Kidney (tissue), 14 donors: Measurements from ENCODE around the gene AKT3. TPM values are rescaled to one million over a fixed set of nuclear protein-coding genes. Genes with fewer than 3 reads are reported as not detected.

Source experiments
- DNase-seq, 5 donors: peaks; one replicate each; pipeline ENCODE4 v3.0.0-alpha.2; 2013 to 2020
- FAIRE-seq: peaks from 2 replicates; lab custom pipeline; 2012; peaks lifted over from hg19 to GRCh38; lab: Jason Lieb, UNC
- H3K27ac ChIP-seq, 2 donors: one replicate each; pipeline ENCODE4 v1.7.0; 2013; ENCODE audit warnings: low read depth in 2 of 2, low read length in 2 of 2, inconsistent platforms in 1 of 2
- H3K27me3 ChIP-seq: one replicate; pipeline ENCODE4 v1.7.1; 2013; ENCODE audit warnings: low read length, inconsistent platforms; ENCODE audit not compliant: control insufficient read depth, insufficient read depth
- H3K36me3 ChIP-seq, 3 donors: one replicate each; pipeline versions ENCODE4 v1.7.0 to v1.7.1; 2013; ENCODE audit warnings: low read length in 3 of 3, control low read depth in 1 of 3, inconsistent platforms in 1 of 3; ENCODE audit not compliant: insufficient read depth in 3 of 3, control insufficient read depth in 2 of 3
- H3K4me1 ChIP-seq, 3 donors: one replicate each; pipeline versions ENCODE4 v1.7.0 to v1.7.1; 2013; ENCODE audit warnings: low read length in 3 of 3, inconsistent platforms in 1 of 3, low read depth in 1 of 3; ENCODE audit not compliant: control insufficient read depth in 2 of 3, insufficient read depth in 2 of 3
- H3K4me3 ChIP-seq, 3 donors: one replicate each; pipeline versions ENCODE4 v1.7.0 to v1.8.1; 2013; ENCODE audit warnings: low read length in 3 of 3, control low read depth in 1 of 3, inconsistent platforms in 1 of 3
- H3K9ac ChIP-seq, 3 donors: one replicate each; pipeline versions ENCODE4 v1.7.0 to v1.7.1; 2013; ENCODE audit warnings: low read length in 3 of 3, control low read depth in 1 of 3, inconsistent platforms in 1 of 3
- H3K9me3 ChIP-seq, 3 donors: one replicate each; pipeline versions ENCODE4 v1.7.0 to v1.7.1; 2013; ENCODE audit warnings: low read length in 3 of 3, control low read depth in 1 of 3, inconsistent platforms in 1 of 3; ENCODE audit not compliant: control insufficient read depth in 2 of 3, insufficient read depth in 1 of 3
- intact Hi-C: fragments of 100-400 bp; cut with DNase I; formaldehyde crosslinking; loops from one replicate; pipeline ENCODE4 v1.11.1; 2022
- polyA plus RNA-seq: library from polyadenylated mRNA; stranded (reverse); fragments of 350-450 nt; fragmentation: Illumina TruSeq; extraction: RNeasy Lipid Tissue Mini Kit (QIAGEN cat#74804); gene quantifications from one replicate; pipeline ENCODE4 v1.2.3, GENCODE V29; 2014; ENCODE audit warnings: low read depth, low replicate concordance; ENCODE audit not compliant: insufficient read depth
- total RNA-seq: library from RNA; stranded (reverse); fragmentation: NEBNext Ultra II Directional; extraction: Animal tissue kit (Norgen Biotek cat#: 25700); gene quantifications from one replicate; pipeline ENCODE4 v1.2.1, GENCODE V29; 2021
- TF ChIP-seq, protein P1 (sequence below): IDR thresholded peaks from 3 replicates; pipeline ENCODE4 v1.5.1; 2012; ENCODE audit warnings: mild to moderate bottlenecking, moderate library complexity, borderline replicate concordance; ENCODE audit not compliant: insufficient read depth; ENCODE audit errors: extremely low read depth
- donor health status: control.
- donor health status: control.
- donor health status: control.
- donor health status: control.
- donor health status: control.
- donor health status: DM: yes; HTN: yes; CAD: no.
- donor health status: Normal renal cell carcinoma (clear cell type).

Gene AKT3
- total and polyA plus RNA-seq, 2 donors from 2014 or later = 9.5 to 81.6 TPM

GRCh38 chr1:243756529-243756928 is 93.5 kb downstream of the AKT3 start:
- H3K4me3 ChIP-seq = no peak overlapping the region
- no peak for FAIRE-seq
- no peak overlapping the region for H3K9ac ChIP-seq
- H3K4me1 ChIP-seq = peaks cover 0 to 5% (median 2%) of the 10 kb centered on the region in 3 donors
- no peak overlapping the region for H3K27ac ChIP-seq
- DNase-seq = no peak
- H3K36me3 ChIP-seq = no peaks in the 10 kb centered on the region
- H3K27me3 ChIP-seq = no peaks in the 10 kb centered on the region
- H3K9me3 ChIP-seq = no peaks in the 10 kb centered on the region
- intact Hi-C loops = no loop called here
- TF ChIP-seq, protein P1, sequence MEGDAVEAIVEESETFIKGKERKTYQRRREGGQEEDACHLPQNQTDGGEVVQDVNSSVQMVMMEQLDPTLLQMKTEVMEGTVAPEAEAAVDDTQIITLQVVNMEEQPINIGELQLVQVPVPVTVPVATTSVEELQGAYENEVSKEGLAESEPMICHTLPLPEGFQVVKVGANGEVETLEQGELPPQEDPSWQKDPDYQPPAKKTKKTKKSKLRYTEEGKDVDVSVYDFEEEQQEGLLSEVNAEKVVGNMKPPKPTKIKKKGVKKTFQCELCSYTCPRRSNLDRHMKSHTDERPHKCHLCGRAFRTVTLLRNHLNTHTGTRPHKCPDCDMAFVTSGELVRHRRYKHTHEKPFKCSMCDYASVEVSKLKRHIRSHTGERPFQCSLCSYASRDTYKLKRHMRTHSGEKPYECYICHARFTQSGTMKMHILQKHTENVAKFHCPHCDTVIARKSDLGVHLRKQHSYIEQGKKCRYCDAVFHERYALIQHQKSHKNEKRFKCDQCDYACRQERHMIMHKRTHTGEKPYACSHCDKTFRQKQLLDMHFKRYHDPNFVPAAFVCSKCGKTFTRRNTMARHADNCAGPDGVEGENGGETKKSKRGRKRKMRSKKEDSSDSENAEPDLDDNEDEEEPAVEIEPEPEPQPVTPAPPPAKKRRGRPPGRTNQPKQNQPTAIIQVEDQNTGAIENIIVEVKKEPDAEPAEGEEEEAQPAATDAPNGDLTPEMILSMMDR = no peak

- TF ChIP-seq, protein P1 = no peak
- intact Hi-C loops = no loop called here
- Histone ChIP-seq H3K27ac (no peak overlapping the region), H3K4me1 (peaks cover 0 to 5% (median 2%) of the 10 kb centered on the region in 3 donors), H3K36me3 (no peaks in the 10 kb centered on the region), H3K4me3 (no peak overlapping the region), H3K27me3 (no peaks in the 10 kb centered on the region), H3K9me3 (no peaks in the 10 kb centered on the region), H3K9ac (no peak overlapping the region)
- DNase-seq (peak in 1 of 5 donors; percentile 34), FAIRE-seq (no peak)
Measured at GRCh38 chr1:243754348-243754747, 95.7 kb downstream of the AKT3 start.

DNA sequence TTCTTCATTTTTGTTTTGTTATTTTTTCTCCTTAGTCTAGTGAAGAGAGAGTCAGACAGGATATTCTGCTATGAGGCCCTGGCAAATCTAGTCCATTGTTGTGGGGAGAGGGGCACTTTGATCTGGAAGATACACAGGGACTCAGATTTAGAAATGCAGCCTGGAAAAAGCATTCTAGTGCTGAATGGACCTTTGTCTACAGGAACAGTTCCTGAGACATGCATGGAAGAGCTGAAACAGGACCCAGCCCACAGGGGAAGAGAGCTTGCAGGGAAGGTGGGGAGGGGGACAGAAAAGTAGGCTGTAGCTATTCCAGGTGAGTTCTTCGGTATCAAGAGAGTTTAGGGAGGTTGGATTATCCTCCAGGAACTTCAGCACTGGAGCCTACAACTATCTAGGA is 98.5 kb downstream of the AKT3 start:
- H3K27me3 ChIP-seq = no peaks in the 10 kb centered on the region
- H3K36me3 ChIP-seq = no peaks in the 10 kb centered on the region
- H3K4me3 ChIP-seq = no peak overlapping the region
- intact Hi-C loops = no loop called here
- H3K27ac ChIP-seq = no peak overlapping the region
- H3K9me3 ChIP-seq = no peaks in the 10 kb centered on the region
- H3K4me1 ChIP-seq = peaks cover 0 to 5% (median 2%) of the 10 kb centered on the region in 3 donors
- H3K9ac ChIP-seq = no peak overlapping the region
- no peak for FAIRE-seq
- peak in 1 of 5 donors; percentile 8 for DNase-seq
- TF ChIP-seq, protein P1 = no peak
